GM18505 (cell line): ENCODE measurements around the gene FFAR4.
"Not testable (repeated sequence)": the region's sequence is repeated elsewhere in the genome, so short reads cannot be mapped to it uniquely, and the experiment has no call there.

Experiments used
- ATAC-seq: cut with Tn5 transposase; IDR thresholded peaks from one replicate; pipeline ENCODE4 v1.9.1; 2021; ENCODE audit not compliant: unreplicated experiment
- POLR2A ChIP-seq: IDR thresholded peaks from 4 replicates; pipeline ENCODE4 v1.6.1; 2011; ENCODE audit warnings: borderline replicate concordance; ENCODE audit not compliant: insufficient read depth, insufficient read length; ENCODE audit errors: extremely low read depth

The FFAR4 gene

GRCh38 chr10:93566435-93567276 lies at the start of gene FFAR4:
FFAR4 (plus strand) TSS chr10:93566665; CDS start chr10:93566721, 56 bp downstream.
- ATAC-seq, result no peak
- TF ChIP-seq POLR2A, result no peak

- no peak for ATAC-seq
- no peak for TF ChIP-seq POLR2A
These were observed 47.9 kb upstream of the FFAR4 start for GRCh38 chr10:93518531-93518930.

- no peak for TF ChIP-seq POLR2A
- ATAC-seq, result no peak
These were observed 31.2 kb upstream of the FFAR4 start for GRCh38 chr10:93535293-93535692.

- ATAC-seq, result not testable (repeated sequence)
These were observed 25.6 kb upstream of the FFAR4 start for GRCh38 chr10:93540871-93541270.

GRCh38 chr10:93541402-93542357 lies 24.8 kb upstream of the FFAR4 start:
- no peak for ATAC-seq
- TF ChIP-seq POLR2A, result no peak

GRCh38 chr10:93542358-93542791 lies 24.1 kb upstream of the FFAR4 start:
- no peak for TF ChIP-seq POLR2A
- ATAC-seq, result no peak

- not testable (repeated sequence) for ATAC-seq
These were observed 19.5 kb upstream of the FFAR4 start for GRCh38 chr10:93546995-93547394.

GRCh38 chr10:93547522-93547921 lies 18.9 kb upstream of the FFAR4 start:
- no peak for ATAC-seq
- TF ChIP-seq POLR2A, result no peak

GRCh38 chr10:93548376-93549071 lies 17.9 kb upstream of the FFAR4 start:
- no peak for TF ChIP-seq POLR2A
- no peak for ATAC-seq

GRCh38 chr10:93550606-93551005 lies 15.9 kb upstream of the FFAR4 start:
- TF ChIP-seq POLR2A, result no peak
- ATAC-seq, result no peak

GRCh38 chr10:93552780-93553179 lies 13.7 kb upstream of the FFAR4 start:
- TF ChIP-seq POLR2A, result no peak

GRCh38 chr10:93553482-93554315 lies 12.8 kb upstream of the FFAR4 start:
- TF ChIP-seq POLR2A, result no peak
- ATAC-seq, result no peak

More at GRCh38 chr10:93552780-93553179, 13.7 kb upstream of the FFAR4 start:
- ATAC-seq, result no peak
